ENCODE results near the gene GUK1.
A peak's percentile ranks its signal among the peaks of the same experiment; 100 is the strongest.

Gene GUK1

DNA sequence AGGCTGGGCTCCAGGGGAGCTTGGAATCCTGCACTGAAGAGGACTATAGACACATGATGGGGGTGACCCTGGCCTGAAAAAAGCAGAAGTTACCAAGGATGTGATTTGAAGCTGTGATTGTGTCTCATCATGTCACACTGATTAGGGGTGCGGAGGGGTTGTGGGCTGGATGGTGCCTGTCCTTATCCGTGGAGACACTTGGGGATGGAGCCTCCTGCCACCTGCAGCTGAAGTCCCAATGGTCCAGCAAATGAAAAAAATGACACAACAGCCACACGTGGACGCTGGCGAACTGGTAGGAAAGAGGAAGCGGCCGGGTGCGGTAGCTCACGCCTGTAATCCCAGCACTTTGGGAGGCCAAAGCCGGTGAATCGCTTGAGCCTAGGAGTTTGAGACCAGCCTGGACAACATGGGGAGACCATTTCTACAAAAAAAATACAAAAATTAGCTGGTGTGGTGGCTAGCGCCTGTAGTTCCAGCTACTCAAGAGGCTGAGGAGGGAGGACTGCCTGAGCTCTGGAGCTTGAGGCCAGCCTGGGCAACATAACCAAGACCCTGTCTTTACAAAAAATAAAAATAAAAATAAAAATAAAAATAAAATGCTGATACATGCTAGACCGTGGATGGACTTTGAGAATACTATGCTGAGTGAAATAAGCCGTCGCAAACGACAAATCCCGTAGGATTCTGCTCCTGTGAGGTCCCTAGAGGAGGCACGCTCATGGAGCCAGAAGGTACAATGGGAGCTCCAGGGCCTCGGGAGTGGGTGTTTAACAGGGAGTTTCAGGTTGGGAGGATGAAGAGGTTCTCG is 24.7 kb downstream of the GUK1 start:
- DNase-seq: no peak

DNA sequence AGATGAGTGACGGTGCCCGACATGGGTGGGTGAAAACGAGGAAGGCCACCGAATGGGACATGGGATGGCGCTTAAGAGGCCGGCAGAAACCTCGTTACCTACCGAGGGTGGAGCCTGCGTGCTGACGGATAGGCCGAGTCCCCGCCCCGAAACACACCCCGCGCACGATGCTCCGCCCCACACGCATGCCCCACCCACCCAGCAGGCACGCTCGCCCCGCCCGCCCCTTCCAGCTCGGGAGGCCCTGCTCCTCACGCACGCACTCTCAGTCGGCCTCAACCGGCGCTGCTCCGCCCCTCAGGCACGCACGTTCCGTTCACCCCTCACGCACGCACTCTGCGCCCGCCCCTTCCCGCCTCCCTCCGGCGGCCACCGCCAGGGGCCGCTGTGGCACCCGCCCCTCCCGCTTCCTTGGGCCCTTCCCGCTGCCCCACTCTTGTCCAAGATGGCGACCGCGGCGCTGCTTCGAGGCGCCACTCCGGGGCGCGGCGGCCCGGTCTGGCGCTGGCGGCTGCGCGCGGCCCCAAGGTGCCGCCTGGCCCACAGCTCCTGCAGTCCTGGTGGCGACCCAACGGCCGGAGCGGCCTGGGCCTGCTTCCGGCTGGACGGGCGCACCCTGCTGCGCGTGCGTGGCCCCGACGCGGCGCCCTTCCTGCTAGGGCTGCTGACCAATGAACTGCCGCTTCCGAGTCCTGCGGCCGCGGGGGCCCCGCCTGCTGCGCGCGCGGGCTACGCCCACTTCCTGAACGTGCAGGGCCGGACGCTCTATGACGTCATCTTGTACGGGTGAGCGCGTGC is 25.5 kb downstream of the GUK1 start, which contains the start of gene IBA57:
TSS of gene IBA57 (plus strand) at position 433 of the 798 bp plus-strand sequence. CDS start at position 446, 13 bp downstream.
- peak; percentile 99 for DNase-seq

DNA sequence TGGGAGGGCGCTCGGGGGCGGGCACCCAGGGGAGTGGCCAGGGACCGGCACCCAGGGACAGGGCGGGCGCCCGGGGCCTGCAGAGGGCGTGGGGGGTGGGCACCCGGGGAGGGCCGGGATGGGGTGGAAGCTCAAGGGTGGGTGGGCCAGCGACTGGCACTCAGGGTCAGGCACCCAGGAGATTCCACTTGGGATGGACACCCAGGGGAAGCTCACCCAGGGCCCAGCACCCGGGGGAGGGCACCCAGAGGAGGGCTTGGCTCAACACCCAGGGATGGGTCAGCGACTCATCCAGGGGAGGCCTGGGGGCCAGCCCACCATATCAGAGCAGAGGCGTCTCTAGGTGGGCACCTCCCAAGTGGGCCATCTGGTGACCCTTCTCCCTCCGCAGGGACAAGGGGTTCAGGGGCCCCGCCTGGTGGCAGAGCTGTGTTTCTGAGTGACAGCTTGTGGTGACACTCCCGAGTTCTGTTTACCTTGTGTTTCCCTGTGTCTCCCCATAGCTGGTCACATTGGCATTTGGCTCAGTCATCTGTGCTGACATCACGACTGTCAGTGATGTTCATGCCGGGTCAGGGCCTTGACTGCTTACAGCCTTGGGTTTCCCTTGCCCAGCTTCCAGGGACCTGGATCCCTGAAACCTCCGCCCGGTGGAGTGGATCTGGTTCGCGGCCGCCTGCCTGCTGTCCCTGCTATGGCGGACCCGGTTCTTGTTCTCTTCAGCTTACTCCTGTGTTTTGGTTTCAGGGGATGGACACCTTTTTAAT is 26.3 kb downstream of the GUK1 start:
- no peak for DNase-seq

DNA sequence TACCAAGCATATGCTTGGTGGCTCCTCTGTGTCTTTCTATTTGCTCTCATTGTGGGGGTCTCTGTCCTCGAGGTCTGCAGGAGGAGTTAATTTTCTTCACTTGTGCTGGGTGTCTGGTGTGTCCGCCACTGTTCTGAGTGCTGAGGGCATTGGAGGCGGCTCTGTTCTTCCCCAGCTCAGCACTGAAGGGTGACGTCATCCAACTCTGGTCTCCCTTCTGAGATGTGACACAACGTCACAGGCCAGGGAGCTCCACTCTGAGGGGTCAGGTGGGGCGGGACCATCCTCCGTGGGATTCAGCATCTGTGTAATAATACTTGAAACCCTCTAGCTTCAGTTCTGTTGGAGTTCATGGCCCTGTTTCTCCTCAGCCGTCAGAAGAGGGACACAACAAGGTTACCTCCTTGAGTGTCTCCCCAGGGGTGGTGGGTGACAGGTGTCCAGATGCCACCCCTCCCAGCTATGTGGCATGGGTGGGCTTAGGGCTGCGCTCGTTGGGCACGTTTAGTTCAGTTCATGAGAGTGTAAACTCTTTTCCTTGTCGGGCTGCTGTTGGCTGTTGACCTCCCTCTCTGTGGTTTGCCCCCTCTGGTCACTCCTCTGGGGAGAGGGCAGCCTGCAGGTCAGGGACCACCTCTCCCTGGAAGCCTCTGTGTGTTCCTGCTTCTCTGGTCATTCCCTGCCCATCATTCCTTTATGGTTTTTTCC is 28.6 kb downstream of the GUK1 start:
- DNase-seq: no peak

DNA sequence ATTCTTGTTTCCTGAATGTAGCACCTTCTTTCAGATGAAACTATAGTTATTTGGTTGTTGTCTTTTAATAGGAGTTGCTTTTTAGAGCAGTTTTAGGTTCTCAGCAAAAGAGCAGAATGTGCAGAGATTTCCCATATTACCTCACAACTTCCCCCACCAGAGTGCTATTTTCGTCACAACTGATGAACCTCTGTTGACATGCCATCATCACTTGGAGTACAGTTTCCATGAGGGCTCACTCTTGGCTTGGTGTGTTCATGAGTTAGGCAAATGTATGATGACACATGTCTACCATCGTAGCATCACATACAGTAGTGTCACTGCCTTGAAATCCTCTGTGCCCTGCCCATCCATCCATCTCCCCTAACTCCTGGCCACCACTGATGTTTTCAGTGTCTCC is 29.3 kb downstream of the GUK1 start:
- DNase-seq: no peak

DNA sequence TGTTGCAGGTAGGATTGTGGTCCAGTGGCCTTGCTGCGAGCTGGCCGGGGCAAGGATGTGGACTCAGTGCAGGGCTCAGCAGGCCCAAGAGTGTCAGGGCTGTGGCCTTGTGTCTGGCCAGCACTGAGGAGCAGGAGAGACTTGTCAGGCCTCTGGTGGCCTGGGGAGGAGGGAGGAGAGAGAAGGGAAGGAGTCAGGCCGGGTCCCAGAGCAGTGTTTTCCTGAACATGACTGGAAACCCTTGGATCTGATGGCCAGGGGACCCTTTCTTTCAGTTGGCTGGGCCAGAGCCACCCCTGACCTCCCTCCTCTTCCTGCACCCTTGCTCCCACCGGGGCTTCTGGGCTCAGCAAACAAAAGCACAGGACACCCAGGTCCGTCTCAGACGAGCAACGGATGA is 30.6 kb downstream of the GUK1 start:
- DNase-seq: no peak

DNA sequence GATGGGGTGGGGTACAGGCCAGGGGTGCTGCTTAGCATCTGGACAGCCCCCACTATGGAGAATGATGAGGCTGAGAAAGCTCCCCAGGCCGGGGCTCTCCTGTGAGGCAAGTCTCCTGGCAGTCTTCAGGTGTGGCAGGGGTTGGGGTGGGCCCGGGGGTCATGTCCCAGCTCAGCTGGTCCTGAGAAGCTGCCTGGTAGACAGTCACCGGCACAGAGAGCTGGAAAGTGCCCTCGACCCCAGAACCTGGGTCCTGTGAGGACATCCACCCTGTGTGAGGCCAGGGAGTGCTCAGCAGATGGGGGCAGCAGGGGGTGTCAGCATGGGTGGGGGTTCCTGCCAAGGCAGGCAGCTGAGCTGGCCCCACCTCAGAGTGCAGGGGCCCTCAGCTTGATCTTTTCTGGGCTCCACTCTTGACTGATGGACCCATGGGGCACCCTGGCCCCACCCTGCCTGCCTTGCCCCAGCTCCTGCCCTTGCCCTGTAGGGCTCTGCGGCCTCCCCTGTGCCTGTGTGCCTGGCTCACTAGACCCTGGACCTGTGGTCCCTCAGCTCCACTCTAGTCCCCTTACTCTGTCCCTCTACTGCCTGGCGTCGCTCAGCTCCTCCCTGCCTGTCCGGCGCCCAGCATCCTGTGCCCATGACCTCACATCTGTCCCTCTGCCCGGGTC is 31.3 kb downstream of the GUK1 start:
- no peak for DNase-seq

DNA sequence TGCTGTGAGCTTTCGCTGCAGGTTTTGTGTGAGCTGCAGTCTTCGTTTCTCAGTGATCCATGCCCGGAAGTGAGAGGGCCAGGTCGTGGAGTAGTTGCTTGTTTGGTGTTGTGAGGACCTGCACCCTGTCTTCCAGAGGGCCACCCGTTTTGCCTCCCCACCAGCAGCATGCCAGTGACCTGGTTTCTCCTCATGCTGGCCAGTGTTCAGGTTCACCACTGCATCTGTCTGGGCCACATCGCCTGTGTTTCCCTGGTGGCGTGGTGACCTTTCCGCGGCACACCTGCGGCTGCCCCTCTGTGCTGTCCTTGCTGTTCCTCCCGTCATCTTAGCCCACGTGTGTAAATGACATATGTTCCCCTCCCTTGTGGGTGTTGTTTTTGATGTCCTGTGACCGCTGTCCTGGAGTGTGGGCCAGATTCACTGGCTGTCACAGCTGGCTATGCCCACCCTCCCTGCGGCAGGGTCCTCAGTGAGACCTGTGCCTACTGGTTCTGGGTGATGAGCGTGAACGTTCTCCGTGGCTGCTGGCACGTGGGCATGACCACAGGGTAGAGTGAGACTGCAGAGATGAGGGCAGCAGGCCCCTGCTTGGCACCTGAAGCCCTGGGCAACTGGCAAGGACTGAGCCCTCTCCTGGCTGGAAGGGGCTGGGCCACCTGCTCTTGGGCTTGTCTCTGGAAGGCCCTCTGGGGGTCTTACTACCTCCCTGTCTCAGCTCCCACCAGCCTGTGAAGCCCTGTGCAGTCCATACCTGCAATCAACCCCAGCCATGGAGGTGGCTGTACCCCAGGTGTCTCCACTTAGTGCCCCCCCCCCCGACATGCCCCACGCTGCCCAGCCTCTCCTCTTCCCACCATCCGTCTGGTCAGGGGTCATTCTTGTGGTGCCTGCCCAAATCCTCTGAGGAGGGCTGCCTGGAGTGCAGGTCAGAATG is 32.8 kb downstream of the GUK1 start:
- DNase-seq: no peak

DNA sequence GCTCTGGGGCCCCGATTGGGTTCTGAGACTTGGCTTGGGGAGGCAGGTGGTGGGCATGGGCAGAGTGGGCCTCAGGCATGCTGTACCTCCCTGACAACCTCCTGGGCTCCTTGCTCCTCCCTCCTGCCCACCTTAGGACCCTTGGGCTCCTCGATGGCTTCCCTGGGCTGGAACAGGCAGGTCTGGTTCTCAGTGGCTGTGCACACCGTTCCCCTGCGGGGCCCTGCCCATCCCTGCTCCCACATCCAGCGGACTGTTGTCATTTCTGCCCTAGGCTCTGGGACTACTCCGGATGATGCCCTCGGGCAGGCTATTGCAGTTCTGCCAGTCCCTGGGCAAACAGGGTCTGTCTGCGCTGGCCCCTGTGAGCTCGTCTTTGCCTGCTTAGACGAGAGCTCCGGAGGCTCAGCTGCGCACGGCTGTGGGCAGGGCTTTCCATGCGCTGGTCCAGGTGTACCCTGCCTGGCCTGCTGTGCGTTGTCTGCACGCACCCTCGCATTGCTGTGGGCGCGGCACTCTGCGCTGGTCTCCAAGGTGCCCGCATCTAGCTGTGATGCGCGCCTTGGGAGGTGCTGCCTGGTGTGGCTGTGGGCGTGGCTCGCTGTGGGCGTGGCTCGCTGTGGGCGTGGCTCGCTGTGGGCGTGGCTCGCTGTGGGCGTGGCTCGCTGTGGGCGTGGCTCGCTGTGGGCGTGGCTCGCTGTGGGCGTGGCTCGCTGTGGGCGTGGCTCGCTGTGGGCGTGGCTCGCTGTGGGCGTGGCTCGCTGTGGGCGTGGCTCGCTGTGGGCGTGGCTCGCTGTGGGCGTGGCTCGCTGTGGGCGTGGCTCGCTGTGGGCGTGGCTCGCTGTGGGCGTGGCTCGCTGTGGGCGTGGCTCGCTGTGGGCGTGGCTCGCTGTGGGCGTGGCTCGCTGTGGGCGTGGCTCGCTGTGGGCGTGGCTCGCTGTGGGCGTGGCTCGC is 33.7 kb downstream of the GUK1 start:
- DNase-seq: peak; percentile 22

DNA sequence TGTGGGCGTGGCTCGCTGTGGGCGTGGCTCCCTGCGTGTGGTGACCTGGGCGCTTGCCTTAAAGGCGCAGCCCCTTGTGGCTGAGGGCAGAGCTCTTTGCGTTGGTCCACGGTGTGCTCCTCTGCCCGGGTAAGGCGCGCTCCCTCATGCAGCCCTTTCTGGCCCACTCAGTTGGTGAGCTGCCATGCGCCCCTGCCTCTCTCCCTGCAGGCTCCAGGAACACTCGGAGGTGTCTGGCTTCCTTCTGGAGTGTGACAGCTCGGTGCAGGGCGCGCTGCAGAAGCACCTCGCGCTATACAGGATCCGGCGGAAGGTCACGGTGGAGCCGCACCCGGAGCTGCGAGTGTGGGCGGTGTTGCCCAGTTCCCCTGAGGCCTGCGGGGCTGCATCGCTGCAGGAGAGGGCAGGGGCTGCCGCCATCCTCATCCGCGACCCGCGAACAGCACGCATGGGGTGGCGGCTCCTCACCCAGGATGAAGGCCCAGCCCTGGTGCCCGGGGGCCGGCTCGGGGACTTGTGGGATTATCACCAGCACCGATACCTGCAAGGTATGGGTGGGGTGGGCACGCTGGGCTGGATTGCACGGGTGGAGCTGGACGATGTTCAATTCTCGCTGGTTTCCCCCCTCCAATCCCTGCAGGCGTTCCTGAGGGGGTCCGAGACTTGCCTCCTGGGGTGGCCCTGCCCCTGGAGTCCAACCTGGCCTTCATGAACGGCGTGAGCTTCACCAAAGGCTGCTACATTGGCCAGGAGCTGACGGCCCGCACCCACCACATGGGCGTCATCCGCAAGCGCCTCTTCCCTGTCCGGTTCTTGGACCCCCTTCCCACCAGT is 34.6 kb downstream of the GUK1 start:
- no peak for DNase-seq

DNA sequence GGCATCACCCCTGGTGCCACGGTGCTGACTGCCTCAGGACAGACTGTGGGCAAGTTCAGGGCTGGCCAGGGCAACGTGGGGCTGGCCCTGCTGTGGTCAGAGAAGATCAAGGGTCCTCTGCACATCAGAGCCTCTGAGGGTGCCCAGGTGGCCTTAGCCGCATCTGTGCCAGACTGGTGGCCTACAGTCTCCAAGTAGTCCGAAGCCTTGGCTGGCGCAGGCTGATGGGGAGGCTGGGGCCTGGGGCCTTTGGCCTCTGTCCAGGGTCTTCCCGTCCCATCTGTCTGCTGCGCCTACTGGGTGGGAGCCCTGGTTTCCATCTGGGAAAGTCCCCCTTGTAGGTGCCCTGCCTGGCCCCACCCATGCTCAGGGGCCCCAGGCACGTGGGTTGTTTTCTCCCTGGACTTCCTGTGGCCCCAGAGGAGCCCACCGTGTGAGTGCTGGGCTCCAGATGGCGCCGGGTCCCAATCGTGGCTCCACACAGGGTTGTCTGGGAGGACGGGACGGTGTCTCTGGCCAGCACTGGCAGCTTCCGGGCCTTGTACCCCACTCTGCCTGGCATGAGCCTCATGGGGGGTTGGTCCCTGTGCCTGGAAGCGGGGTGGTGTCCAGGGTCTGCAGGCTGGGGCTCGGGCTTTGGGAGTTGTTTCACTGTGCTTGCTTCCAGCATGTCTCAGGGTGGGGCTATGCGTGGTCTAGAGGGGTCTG is 35.4 kb downstream of the GUK1 start:
- no peak for DNase-seq

DNA sequence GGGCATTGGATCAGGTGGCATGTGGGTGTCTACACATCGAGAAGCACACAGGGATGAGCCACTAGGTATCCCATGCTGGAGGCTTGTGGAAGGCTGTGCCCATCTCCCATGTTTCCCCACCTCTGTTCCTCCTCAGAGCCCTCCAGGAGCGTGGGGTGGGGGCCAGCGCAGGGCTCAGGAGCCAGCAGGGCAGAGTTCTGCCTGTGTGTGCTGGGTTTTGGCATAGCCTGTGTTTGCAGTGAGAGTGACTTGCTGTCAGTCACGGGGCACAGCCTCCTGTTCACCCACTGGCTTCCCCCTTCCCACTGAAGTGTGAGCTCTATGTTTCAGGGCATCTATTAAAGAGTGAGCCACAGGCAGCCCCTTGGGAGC is 35.9 kb downstream of the GUK1 start:
- DNase-seq: no peak

DNA sequence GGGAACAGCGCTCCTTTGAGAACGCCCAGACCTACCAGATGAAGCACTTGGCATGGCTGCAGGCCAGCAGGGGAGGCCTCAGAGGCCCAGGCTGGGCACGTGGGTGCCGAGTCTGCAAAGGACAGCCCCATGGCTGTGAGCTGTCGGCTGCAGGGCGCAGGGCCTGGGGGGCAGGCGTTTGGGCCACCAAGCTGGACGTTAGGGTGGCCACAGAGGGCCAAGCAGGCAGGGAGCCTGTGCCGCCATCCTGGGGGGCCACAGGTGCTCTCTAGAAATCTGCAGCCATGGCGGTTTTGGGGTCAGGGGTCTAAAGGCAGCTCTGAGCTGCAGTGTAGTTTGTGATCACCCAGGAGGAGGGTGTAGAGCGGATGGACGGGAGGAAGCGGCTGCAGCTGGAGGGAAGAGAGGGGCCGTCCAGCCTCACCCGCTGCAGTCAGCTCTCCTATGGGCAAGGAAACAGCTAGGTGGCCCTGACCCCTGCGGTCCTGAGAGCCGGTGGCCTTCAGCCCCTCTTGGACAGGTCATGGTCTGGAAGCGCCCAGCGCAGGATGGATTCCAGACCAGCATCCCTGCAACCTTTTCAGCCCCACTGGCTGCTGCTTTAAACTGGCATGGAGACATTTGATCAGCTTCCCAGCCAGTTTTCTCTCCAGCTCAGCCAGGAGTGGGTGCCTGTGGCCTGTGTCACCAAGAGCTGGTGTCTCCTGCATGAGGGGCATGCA is 36.5 kb downstream of the GUK1 start:
- no peak for DNase-seq

DNA sequence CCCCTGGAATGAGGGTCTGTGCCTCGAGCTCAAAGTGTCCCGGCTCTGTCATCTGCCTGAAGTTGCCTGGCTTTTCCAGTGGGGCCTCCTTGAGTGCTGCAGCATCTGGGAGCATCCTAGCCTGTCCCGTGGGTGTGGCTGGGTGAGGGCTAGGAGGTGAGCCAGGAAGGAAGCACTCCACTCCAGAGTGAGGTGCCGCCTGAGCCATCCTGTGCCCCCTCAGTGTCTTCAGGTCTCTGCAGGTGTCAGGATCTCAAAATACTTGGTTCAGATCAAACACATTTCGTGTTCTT is 37.0 kb downstream of the GUK1 start:
- DNase-seq: no peak

DNA sequence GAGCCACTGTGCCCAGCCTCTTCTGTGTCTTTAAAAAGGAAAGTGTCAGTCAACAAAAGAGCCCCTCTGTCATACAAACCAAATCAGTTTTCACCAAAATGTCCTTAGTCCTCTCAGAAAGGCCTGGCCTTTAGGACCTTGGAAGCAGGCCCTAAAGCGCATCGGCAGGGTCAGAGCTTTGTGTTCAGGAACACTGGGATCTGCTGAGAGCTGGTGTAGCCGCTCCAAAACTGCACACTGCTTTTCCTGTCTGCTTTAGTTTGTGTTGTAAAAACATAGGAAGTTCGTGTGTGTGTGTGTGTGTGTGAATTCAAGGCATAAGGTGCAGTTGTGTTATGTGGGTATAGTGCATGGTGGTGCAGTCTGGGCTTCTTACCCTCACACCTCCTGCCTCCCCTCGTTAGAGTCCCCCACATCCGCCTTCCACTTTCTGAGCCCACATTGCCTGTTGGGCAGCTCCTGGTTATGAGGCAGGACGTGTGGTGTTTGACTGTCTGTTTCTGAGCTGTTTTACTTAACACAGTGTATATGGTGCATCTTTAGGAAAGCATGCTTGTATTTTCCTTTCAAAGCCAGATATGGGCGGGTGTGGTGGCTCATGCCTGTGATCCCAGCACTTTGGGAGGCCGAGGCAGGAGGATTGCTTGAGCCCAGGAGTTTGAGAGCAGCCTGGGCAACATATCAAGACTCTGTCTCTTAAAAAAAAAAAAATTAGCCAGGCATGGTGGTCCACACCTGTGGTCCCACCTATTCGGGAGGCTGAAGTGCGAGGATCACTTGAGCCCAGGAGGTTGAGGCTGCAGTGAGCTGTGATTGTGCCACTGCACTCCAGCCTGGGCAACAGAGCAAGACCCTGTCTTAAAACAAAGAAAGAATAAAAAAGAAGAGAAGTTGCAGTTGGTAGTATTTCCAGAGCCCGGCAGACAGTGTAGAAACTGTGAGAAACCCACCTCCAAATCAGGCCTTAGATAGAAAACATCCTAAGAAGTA is 37.9 kb downstream of the GUK1 start:
- no peak for DNase-seq

Measured in T1000 (cell line).